HepG2 (cell line): ENCODE data around the gene LY6G5B. TPM values are rescaled to one million over a fixed set of nuclear protein-coding genes. Genes with fewer than 3 reads are reported as not detected.

Experiments
- AGO2 ChIP-seq: fragments of 200-400 bp; formaldehyde crosslinking; optimal IDR thresholded peaks from 2 replicates; pipeline ENCODE3; 2017; ENCODE audit warnings: mild to moderate bottlenecking, low read depth, low read length, moderate library complexity
- ARNTL ChIP-seq: sonication (generic); formaldehyde crosslinking; IDR thresholded peaks from 2 replicates; pipeline ENCODE4 v1.4.0; 2020; ENCODE audit warnings: mild to moderate bottlenecking, missing genetic modification reagents
- ATM ChIP-seq: fragments of 450-650 bp; IDR thresholded peaks from 2 replicates; pipeline ENCODE4 v1.7.1; 2017; ENCODE audit warnings: mild to moderate bottlenecking, borderline replicate concordance
- ATRX ChIP-seq: sonication (generic); formaldehyde crosslinking; IDR thresholded peaks from 2 replicates; pipeline ENCODE4 v1.4.0; 2020; ENCODE audit warnings: missing genetic modification reagents, borderline replicate concordance
- BHLHE40 ChIP-seq: IDR thresholded peaks from 2 replicates; pipeline ENCODE4 v1.6.1; 2011; ENCODE audit warnings: low read length, improper control_type of control experiment
- BORCS8-MEF2B ChIP-seq: sonication (generic); formaldehyde crosslinking; IDR thresholded peaks from 2 replicates; pipeline ENCODE4 v1.8.0; 2022; ENCODE audit warnings: mild to moderate bottlenecking, missing genetic modification reagents
- CENPT ChIP-seq: sonication (generic); formaldehyde crosslinking; IDR thresholded peaks from 2 replicates; pipeline ENCODE4 v1.8.0; 2022; ENCODE audit warnings: low read depth, mild to moderate bottlenecking, moderate library complexity, missing genetic modification reagents
- FOXK1 ChIP-seq: sonication (generic); formaldehyde crosslinking; IDR thresholded peaks from 2 replicates; pipeline ENCODE4 v1.4.0; 2020; ENCODE audit warnings: low read depth, missing genetic modification reagents, borderline replicate concordance
- HES4 ChIP-seq: sonication (generic); formaldehyde crosslinking; IDR thresholded peaks from 2 replicates; pipeline ENCODE4 v1.9.0; 2021; ENCODE audit warnings: mild to moderate bottlenecking, missing genetic modification reagents, borderline replicate concordance
- KDM5B ChIP-seq: sonication (generic); formaldehyde crosslinking; IDR thresholded peaks from 2 replicates; pipeline ENCODE4 v1.4.0; 2020; ENCODE audit warnings: missing genetic modification reagents, mild to moderate bottlenecking, borderline replicate concordance
- MXD3 ChIP-seq: IDR thresholded peaks from 2 replicates; pipeline ENCODE4 v1.6.1; 2016; ENCODE audit warnings: mild to moderate bottlenecking, missing biosample characterization, missing genetic modification reagents
- NRL ChIP-seq: sonication (generic); formaldehyde crosslinking; IDR thresholded peaks from 2 replicates; pipeline ENCODE4 v1.5.0; 2020; ENCODE audit warnings: missing genetic modification reagents, mild to moderate bottlenecking, moderate library complexity, borderline replicate concordance
- PCBP1 ChIP-seq: fragments of 200-400 bp; formaldehyde crosslinking; IDR thresholded peaks from 2 replicates; pipeline ENCODE4 v1.6.1; 2017; ENCODE audit warnings: mild to moderate bottlenecking, low read depth, low read length, borderline replicate concordance
- TCF7 ChIP-seq: sonication (generic); IDR thresholded peaks from 2 replicates; pipeline ENCODE4 v1.6.1; 2016; ENCODE audit warnings: antibody characterized with exemption, low read depth
- TEAD3 ChIP-seq: optimal IDR thresholded peaks from 2 replicates; pipeline ENCODE3; 2016; ENCODE audit warnings: borderline replicate concordance
- THAP8 ChIP-seq: sonication (generic); formaldehyde crosslinking; IDR thresholded peaks from 2 replicates; pipeline ENCODE4 v1.5.1; 2020; ENCODE audit warnings: missing genetic modification reagents, mild to moderate bottlenecking, borderline replicate concordance
- TMF1 ChIP-seq: sonication (generic); formaldehyde crosslinking; IDR thresholded peaks from 2 replicates; pipeline ENCODE4 v1.8.1; 2022; ENCODE audit warnings: low read depth, missing genetic modification reagents
- ZBTB21 ChIP-seq: sonication (generic); formaldehyde crosslinking; IDR thresholded peaks from 2 replicates; pipeline ENCODE4 v1.4.0; 2020; ENCODE audit warnings: missing genetic modification reagents
- ZNF280B ChIP-seq: sonication (generic); formaldehyde crosslinking; IDR thresholded peaks from 2 replicates; pipeline ENCODE4 v1.5.0; 2020; ENCODE audit warnings: missing genetic modification reagents, mild to moderate bottlenecking, borderline replicate concordance
- ZNF296 ChIP-seq: sonication (generic); formaldehyde crosslinking; conservative IDR thresholded peaks from 2 replicates; pipeline ENCODE4 v1.5.0; 2020; ENCODE audit warnings: mild to moderate bottlenecking, missing genetic modification reagents
- ZNF431 ChIP-seq: sonication (generic); formaldehyde crosslinking; IDR thresholded peaks from 2 replicates; pipeline ENCODE4 v1.9.0; 2022; ENCODE audit warnings: missing genetic modification reagents, low read depth, mild to moderate bottlenecking, borderline replicate concordance
- ZNF512 ChIP-seq: sonication (generic); formaldehyde crosslinking; IDR thresholded peaks from 2 replicates; pipeline ENCODE4 v1.4.0; 2020; ENCODE audit warnings: mild to moderate bottlenecking, missing genetic modification reagents
- ZNF550 ChIP-seq: sonication (generic); formaldehyde crosslinking; IDR thresholded peaks from 2 replicates; pipeline ENCODE4 v1.4.0; 2020; ENCODE audit warnings: mild to moderate bottlenecking, missing genetic modification reagents, borderline replicate concordance
- ZNF713 ChIP-seq: sonication (generic); formaldehyde crosslinking; IDR thresholded peaks from 2 replicates; pipeline ENCODE4 v1.4.0; 2020; ENCODE audit warnings: mild to moderate bottlenecking, missing genetic modification reagents
- ZNF75D ChIP-seq: sonication (generic); formaldehyde crosslinking; IDR thresholded peaks from 2 replicates; pipeline ENCODE4 v1.8.1; 2023; ENCODE audit warnings: missing genetic modification reagents, mild to moderate bottlenecking, borderline replicate concordance
- ZSCAN21 ChIP-seq: sonication (generic); formaldehyde crosslinking; IDR thresholded peaks from 2 replicates; pipeline ENCODE4 v1.8.0; 2022; ENCODE audit warnings: mild to moderate bottlenecking, missing genetic modification reagents, moderate library complexity, borderline replicate concordance
- ZSCAN25 ChIP-seq: sonication (generic); formaldehyde crosslinking; IDR thresholded peaks from 2 replicates; pipeline ENCODE4 v1.8.0; 2022; ENCODE audit warnings: mild to moderate bottlenecking, missing genetic modification reagents
- polyA plus RNA-seq, 8 experiments: library from polyadenylated mRNA; depleted of rRNA in 3 of 8; stranded (reverse) in 7 of 8; unstranded in 1 of 8; fragments of >200 nt; fragmentation: Illumina TruSeq in 4 of 8; extraction: Trizol in 4 of 8; gene quantifications; 2 replicates each; pipeline versions ENCODE4 v1.2.1 to v1.2.3, GENCODE V29; 2011 to 2016; ENCODE audit warnings: low read depth in 4 of 8, missing spikeins in 1 of 8, mixed read lengths in 1 of 8; ENCODE audit not compliant: insufficient read depth in 1 of 8
- total RNA-seq, 5 experiments: library from RNA; depleted of rRNA; stranded (reverse); fragments of >200 nt; fragmentation: Illumina TruSeq; extraction: Trizol; gene quantifications; 2 replicates each; pipeline ENCODE4 v1.2.3, GENCODE V29; 2016; ENCODE audit warnings: low read depth in 1 of 5

Gene LY6G5B
- total and polyA plus RNA-seq, 2 of the 13 experiments (the other 11 are each of a cell fraction or from before 2014, with no cell fraction given), result 7.8 to 15.7 TPM

GRCh38 chr6:31658983-31659648 is 10.7 kb upstream of the LY6G5B start (continued):
- no peak for TF ChIP-seq ATM
- no peak for TF ChIP-seq FOXK1 (CRISPR knock-in tag)
- TF ChIP-seq AGO2, result peak; percentile 94
- 0 out of 2 replicates have a peak, but pooled peaks have one; percentile 46 for TF ChIP-seq ZNF713 (CRISPR knock-in tag)
- TF ChIP-seq TEAD3 (CRISPR knock-in tag), result no peak
- peak; percentile 18; the same call in 1 of the 2 replicates for TF ChIP-seq NRL (CRISPR knock-in tag)
- peak; percentile 75; the same call in 1 of the 2 replicates for TF ChIP-seq ZSCAN21
- TF ChIP-seq CENPT (CRISPR knock-in tag), result no peak
- TF ChIP-seq ZSCAN25, result no peak
- no peak for TF ChIP-seq ZNF75D
- no peak for TF ChIP-seq ZNF512
- TF ChIP-seq ZNF431 (CRISPR knock-in tag), result 0 out of 2 replicates have a peak, but pooled peaks have one; percentile 15
- TF ChIP-seq ARNTL (CRISPR knock-in tag), result no peak; the same call in 1 of the 2 replicates
- TF ChIP-seq KDM5B (CRISPR knock-in tag), result peak; percentile 67
- TF ChIP-seq ZNF550 (CRISPR knock-in tag), result 0 out of 2 replicates have a peak, but pooled peaks have one; percentile 9
- TF ChIP-seq ATRX, result no peak
- TF ChIP-seq TCF7, result no peak
- TF ChIP-seq MXD3 (CRISPR knock-in tag), result peak; percentile 18; the same call in 1 of the 2 replicates
- peak; percentile 29; the same call in 1 of the 2 replicates for TF ChIP-seq TMF1
- TF ChIP-seq BHLHE40, result no peak
- TF ChIP-seq HES4 (CRISPR knock-in tag), result no peak
- no peak for TF ChIP-seq THAP8
- TF ChIP-seq ZNF280B (CRISPR knock-in tag), result peak; percentile 17; the same call in 1 of the 2 replicates
- no peak for TF ChIP-seq ZNF296 (CRISPR knock-in tag)
- no peak for TF ChIP-seq ZBTB21 (CRISPR knock-in tag)
- peak; percentile 53 for TF ChIP-seq BORCS8-MEF2B
- TF ChIP-seq PCBP1, result 0 out of 2 replicates have a peak, but pooled peaks have one; percentile 21
